Transverse colon (tissue), 4 donors: ENCODE data around the gene GPHN. TPM values are rescaled to one million over a fixed set of nuclear protein-coding genes. Genes with fewer than 3 reads are reported as not detected.
"Not testable (repeated sequence)": the region's sequence is repeated elsewhere in the genome, so short reads cannot be mapped to it uniquely, and the experiment has no call there.

Experiments
- DNase-seq: peaks from one replicate; pipeline ENCODE4 v3.0.0-alpha.2; 2019
- H3K27ac ChIP-seq, 4 donors: fragments of 200-600 bp; sonication (generic); 2 replicates each; pipeline ENCODE4 v1.5.1; 2016 to 2018; ENCODE audit warnings: inconsistent platforms in 4 of 4
- H3K27me3 ChIP-seq: fragments of 200-600 bp; sonication (generic); 2 replicates; pipeline ENCODE4 v1.5.1; 2017; ENCODE audit warnings: inconsistent platforms
- H3K36me3 ChIP-seq, 4 donors: fragments of 200-600 bp; sonication (generic); 2 replicates each; pipeline ENCODE4 v1.5.1; 2017 to 2019; ENCODE audit warnings: inconsistent platforms in 4 of 4
- H3K4me1 ChIP-seq, 4 donors: fragments of 200-600 bp; sonication (generic); 2 replicates each; pipeline ENCODE4 v1.5.1; 2017 to 2020; ENCODE audit warnings: inconsistent platforms in 4 of 4
- H3K4me3 ChIP-seq, 4 donors: fragments of 200-600 bp; sonication (generic); 1 replicate in 1 of 4; 2 replicates in 3 of 4; pipeline versions ENCODE4 v1.5.1 to v1.6.1; 2017 to 2019; ENCODE audit warnings: inconsistent platforms in 4 of 4
- H3K9me3 ChIP-seq, 2 donors: fragments of 200-600 bp; sonication (generic); 2 replicates each; pipeline ENCODE4 v1.5.1; 2017 to 2019; ENCODE audit warnings: inconsistent platforms in 2 of 2
- CTCF ChIP-seq, 5 experiments: fragments of 200-600 bp in 3 of 5; fragments of 450-650 bp in 2 of 5; sonication (generic) in 3 of 5; IDR thresholded peaks; 1 replicate in 2 of 5; 2 replicates in 3 of 5; pipeline ENCODE4 v1.5.1; 2016 to 2017; ENCODE audit warnings: antibody characterized with exemption in 5 of 5, inconsistent platforms in 3 of 5, mild to moderate bottlenecking in 2 of 5, moderate library complexity in 1 of 5
- EP300 ChIP-seq: sonication (generic); formaldehyde crosslinking; IDR thresholded peaks from one replicate; pipeline ENCODE4 v1.6.1; 2017; ENCODE audit warnings: antibody characterized with exemption, low read depth
- POLR2A ChIP-seq: fragments of 450-650 bp; IDR thresholded peaks from one replicate; pipeline ENCODE4 v1.6.1; 2016; ENCODE audit warnings: antibody characterized with exemption, mild to moderate bottlenecking, moderate library complexity
- POLR2AphosphoS5 ChIP-seq, 3 donors: sonication (generic); formaldehyde crosslinking; IDR thresholded peaks; one replicate each; pipeline ENCODE4 v1.6.1; 2016; ENCODE audit warnings: antibody characterized with exemption in 3 of 3
- WGBS, 2 donors: methylation state at CpG; one replicate each; pipeline ENCODE4 v1.1.5; 2018; ENCODE audit warnings: low coverage in 1 of 2; 5-methylcytosine and 5-hydroxymethylcytosine counted together
- in situ Hi-C, 4 donors: fragments of 200-750 bp; cut with MboI; loops; one replicate each; pipeline versions ENCODE4 v1.15.0 to v1.15.1; 2017; ENCODE audit warnings: low sequenced_read_pairs in 3 of 4, low pct_ligation_motif_present in 1 of 4, low pct_unique_long_range_greater_than_20kb in 1 of 4
- intact Hi-C: fragments of 100-400 bp; cut with DNase I; formaldehyde crosslinking; loops from one replicate; pipeline ENCODE4 v1.15.1; 2023; ENCODE audit warnings: low total_unique reads
- total RNA-seq, 4 donors: library from RNA; depleted of rRNA; stranded (reverse); fragments of >200 nt; gene quantifications; one replicate each; pipeline ENCODE4 v1.1.0, GENCODE V29; 2016

The GPHN gene
- total RNA-seq, 4 donors from 2014 or later: 8.6 to 59.7 (median 23.6) TPM

GRCh38 chr14:66717561-66718140 lies 209.7 kb downstream of the GPHN start:
- H3K27ac ChIP-seq: no peak overlapping the region
- peaks cover 0 to under 1% of the 10 kb centered on the region in 2 donors for H3K9me3 ChIP-seq
- no peak for DNase-seq
- TF ChIP-seq POLR2AphosphoS5 (IDR thresholded peaks at IDR 0.05) (no peak), EP300 (no peak), POLR2A (no peak), CTCF (IDR thresholded peaks at IDR 0.05) (no peak)
- H3K4me1 ChIP-seq: no peaks in the 10 kb centered on the region
- in situ Hi-C loops: no loop called here
- no peak overlapping the region for H3K4me3 ChIP-seq
- WGBS, 2 donors: 40 to 85% methylated on average over 2 to 7 of the region's 7 CpGs
- no peaks in the 10 kb centered on the region for H3K36me3 ChIP-seq
- H3K27me3 ChIP-seq: no peaks in the 10 kb centered on the region
- intact Hi-C loops: no loop called here

- intact Hi-C loops: no loop called here
- TF ChIP-seq POLR2AphosphoS5 (IDR thresholded peaks at IDR 0.05) (no peak), CTCF (IDR thresholded peaks at IDR 0.05) (no peak), EP300 (no peak), POLR2A (no peak)
- Histone ChIP-seq H3K9me3 (peaks cover 5 to 6% of the 10 kb centered on the region in 2 donors), H3K27ac (no peak overlapping the region), H3K36me3 (no peaks in the 10 kb centered on the region), H3K4me3 (no peak overlapping the region), H3K4me1 (no peaks in the 10 kb centered on the region), H3K27me3 (no peaks in the 10 kb centered on the region)
- in situ Hi-C loops: no loop called here
- no peak for DNase-seq
- 67 to 94% methylated on average over 1 of the region's 1 CpG for WGBS, 2 donors
These were observed 217.0 kb downstream of the GPHN start for GRCh38 chr14:66724996-66725395.

GRCh38 chr14:66731298-66731697 lies 223.4 kb downstream of the GPHN start:
- H3K4me1 ChIP-seq, H3K4me3 ChIP-seq, in situ Hi-C loops, intact Hi-C loops, H3K27me3 ChIP-seq, DNase-seq, H3K27ac ChIP-seq, H3K36me3 ChIP-seq: not testable (repeated sequence)
- peaks cover 5 to 14% of the 10 kb centered on the region in 2 donors for H3K9me3 ChIP-seq
- 91 to 100% methylated on average over 1 of the region's 1 CpG for WGBS, 2 donors

- intact Hi-C loops: no loop called here
- no peaks in the 10 kb centered on the region for H3K36me3 ChIP-seq
- no peak for DNase-seq
- no peaks in the 10 kb centered on the region for H3K4me1 ChIP-seq
- no peak overlapping the region for H3K4me3 ChIP-seq
- in situ Hi-C loops: no loop called here
- H3K27ac ChIP-seq: no peak overlapping the region
- TF ChIP-seq POLR2AphosphoS5 (IDR thresholded peaks at IDR 0.05) (no peak), EP300 (no peak), POLR2A (no peak), CTCF (IDR thresholded peaks at IDR 0.05) (no peak)
- H3K9me3 ChIP-seq: peaks cover 4 to 13% of the 10 kb centered on the region in 2 donors
- H3K27me3 ChIP-seq: no peaks in the 10 kb centered on the region
These were observed 227.9 kb downstream of the GPHN start for GRCh38 chr14:66735853-66736252.

- Histone ChIP-seq H3K4me1 (no peaks in the 10 kb centered on the region), H3K9me3 (peaks cover 4 to 6% of the 10 kb centered on the region in 2 donors), H3K36me3 (no peaks in the 10 kb centered on the region), H3K27ac (no peak overlapping the region), H3K27me3 (no peaks in the 10 kb centered on the region), H3K4me3 (no peak overlapping the region)
- in situ Hi-C loops: no loop called here
- TF ChIP-seq POLR2A (no peak), EP300 (no peak), CTCF (IDR thresholded peaks at IDR 0.05) (no peak), POLR2AphosphoS5 (IDR thresholded peaks at IDR 0.05) (no peak)
- DNase-seq: no peak
- intact Hi-C loops: no loop called here
These were observed 231.9 kb downstream of the GPHN start for GRCh38 chr14:66739826-66740225.
